ENCODE results near the gene A4GNT.

DNA sequence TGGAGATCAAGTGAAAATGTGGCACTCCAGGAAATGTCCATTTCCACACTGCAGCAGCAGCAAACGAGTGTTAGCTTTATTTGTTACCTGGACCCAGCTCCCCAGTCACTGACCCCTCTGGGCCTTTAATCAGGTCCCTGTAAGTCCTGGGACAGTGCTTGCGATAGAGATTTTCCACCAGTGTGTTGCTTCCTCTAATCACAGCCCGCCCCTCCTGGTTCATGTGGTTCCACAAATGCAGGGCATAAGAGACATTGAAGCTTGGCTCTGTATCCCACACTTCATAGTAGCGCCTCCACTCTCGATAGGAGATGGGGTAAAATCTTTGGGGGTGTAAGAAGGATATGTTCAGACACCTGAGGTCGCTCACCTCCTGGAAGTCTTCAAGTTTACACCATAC, 8.0 kb downstream of the A4GNT start:
- no peak for TF ChIP-seq EZH2phosphoT487 (conservative IDR thresholded peaks at IDR 0.05; ENCODE audit: low read length)
- TF ChIP-seq, protein P1, sequence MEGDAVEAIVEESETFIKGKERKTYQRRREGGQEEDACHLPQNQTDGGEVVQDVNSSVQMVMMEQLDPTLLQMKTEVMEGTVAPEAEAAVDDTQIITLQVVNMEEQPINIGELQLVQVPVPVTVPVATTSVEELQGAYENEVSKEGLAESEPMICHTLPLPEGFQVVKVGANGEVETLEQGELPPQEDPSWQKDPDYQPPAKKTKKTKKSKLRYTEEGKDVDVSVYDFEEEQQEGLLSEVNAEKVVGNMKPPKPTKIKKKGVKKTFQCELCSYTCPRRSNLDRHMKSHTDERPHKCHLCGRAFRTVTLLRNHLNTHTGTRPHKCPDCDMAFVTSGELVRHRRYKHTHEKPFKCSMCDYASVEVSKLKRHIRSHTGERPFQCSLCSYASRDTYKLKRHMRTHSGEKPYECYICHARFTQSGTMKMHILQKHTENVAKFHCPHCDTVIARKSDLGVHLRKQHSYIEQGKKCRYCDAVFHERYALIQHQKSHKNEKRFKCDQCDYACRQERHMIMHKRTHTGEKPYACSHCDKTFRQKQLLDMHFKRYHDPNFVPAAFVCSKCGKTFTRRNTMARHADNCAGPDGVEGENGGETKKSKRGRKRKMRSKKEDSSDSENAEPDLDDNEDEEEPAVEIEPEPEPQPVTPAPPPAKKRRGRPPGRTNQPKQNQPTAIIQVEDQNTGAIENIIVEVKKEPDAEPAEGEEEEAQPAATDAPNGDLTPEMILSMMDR (IDR thresholded peaks at IDR 0.05; ENCODE audit: insufficient read depth, low read length, poor library complexity, severe bottlenecking): no peak
